Measurements from ENCODE around the gene EDC3. TPM values are rescaled to one million over a fixed set of nuclear protein-coding genes. Genes with fewer than 3 reads are reported as not detected.

The EDC3 gene
- total and polyA plus RNA-seq, 9 of the 15 experiments (the other 6 are each of a cell fraction or from before 2014, with no cell fraction given), result 11.7 to 63.9 (median 32.8) TPM

GRCh38 chr15:74710319-74711094 is 14.7 kb upstream of the EDC3 start (continued):
- TF ChIP-seq EZH2 (IDR thresholded peaks at IDR 0.05; ENCODE audit: borderline replicate concordance, low read depth, low read length), result no peak
- no peak for TF ChIP-seq DNMT1 (IDR thresholded peaks at IDR 0.05)
- TF ChIP-seq, protein P1, sequence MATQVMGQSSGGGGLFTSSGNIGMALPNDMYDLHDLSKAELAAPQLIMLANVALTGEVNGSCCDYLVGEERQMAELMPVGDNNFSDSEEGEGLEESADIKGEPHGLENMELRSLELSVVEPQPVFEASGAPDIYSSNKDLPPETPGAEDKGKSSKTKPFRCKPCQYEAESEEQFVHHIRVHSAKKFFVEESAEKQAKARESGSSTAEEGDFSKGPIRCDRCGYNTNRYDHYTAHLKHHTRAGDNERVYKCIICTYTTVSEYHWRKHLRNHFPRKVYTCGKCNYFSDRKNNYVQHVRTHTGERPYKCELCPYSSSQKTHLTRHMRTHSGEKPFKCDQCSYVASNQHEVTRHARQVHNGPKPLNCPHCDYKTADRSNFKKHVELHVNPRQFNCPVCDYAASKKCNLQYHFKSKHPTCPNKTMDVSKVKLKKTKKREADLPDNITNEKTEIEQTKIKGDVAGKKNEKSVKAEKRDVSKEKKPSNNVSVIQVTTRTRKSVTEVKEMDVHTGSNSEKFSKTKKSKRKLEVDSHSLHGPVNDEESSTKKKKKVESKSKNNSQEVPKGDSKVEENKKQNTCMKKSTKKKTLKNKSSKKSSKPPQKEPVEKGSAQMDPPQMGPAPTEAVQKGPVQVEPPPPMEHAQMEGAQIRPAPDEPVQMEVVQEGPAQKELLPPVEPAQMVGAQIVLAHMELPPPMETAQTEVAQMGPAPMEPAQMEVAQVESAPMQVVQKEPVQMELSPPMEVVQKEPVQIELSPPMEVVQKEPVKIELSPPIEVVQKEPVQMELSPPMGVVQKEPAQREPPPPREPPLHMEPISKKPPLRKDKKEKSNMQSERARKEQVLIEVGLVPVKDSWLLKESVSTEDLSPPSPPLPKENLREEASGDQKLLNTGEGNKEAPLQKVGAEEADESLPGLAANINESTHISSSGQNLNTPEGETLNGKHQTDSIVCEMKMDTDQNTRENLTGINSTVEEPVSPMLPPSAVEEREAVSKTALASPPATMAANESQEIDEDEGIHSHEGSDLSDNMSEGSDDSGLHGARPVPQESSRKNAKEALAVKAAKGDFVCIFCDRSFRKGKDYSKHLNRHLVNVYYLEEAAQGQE (IDR thresholded peaks at IDR 0.05; ENCODE audit: borderline replicate concordance), result no peak
- TF ChIP-seq, protein P1 (CRISPR knock-in tag; IDR thresholded peaks at IDR 0.05; ENCODE audit: low read depth), result no peak
- no peak for TF ChIP-seq ZNF41 (CRISPR knock-in tag; conservative IDR thresholded peaks at IDR 0.05)
- no peak for TF ChIP-seq KDM1A (IDR thresholded peaks at IDR 0.05)
- no peak for TF ChIP-seq IFI16 (CRISPR knock-in tag; IDR thresholded peaks at IDR 0.05)
- TF ChIP-seq ZNF140 (CRISPR knock-in tag; IDR thresholded peaks at IDR 0.05), result no peak

Measured in K562 (cell line).